ENCODE measurements around the gene LARGE1. TPM values are rescaled to one million over a fixed set of nuclear protein-coding genes. Genes with fewer than 3 reads are reported as not detected.

Gene LARGE1
- total and polyA plus RNA-seq, 9 of the 15 experiments (the other 6 are each of a cell fraction or from before 2014, with no cell fraction given), result 0.01 to 0.66 (median 0.14) TPM; not detected in 2

- no peak for ATAC-seq
- Histone ChIP-seq H2AFZ (ENCODE audit: low read depth, low read length) (no peak overlapping the region), H3K36me3 (ENCODE audit: control insufficient read depth, insufficient read depth, low read length) (no peaks in the 10 kb centered on the region), H3K9me3 (replicated peaks; ENCODE audit: control insufficient read depth, insufficient read depth, low read depth, low read length) (no peaks in the 10 kb centered on the region), H4K20me1 (replicated peaks; ENCODE audit: control insufficient read depth, insufficient read depth, low read length) (no peaks in the 10 kb centered on the region), H3K4me2 (ENCODE audit: insufficient read depth, low read length) (no peak overlapping the region), H3K79me2 (ENCODE audit: control insufficient read depth, insufficient read depth, low read length) (no peaks in the 10 kb centered on the region), H3K27me3 (ENCODE audit: control insufficient read depth in 2 of 2, insufficient read depth in 2 of 2, low read length in 2 of 2) (no peaks in the 10 kb centered on the region), H3K9ac (ENCODE audit: insufficient read depth in 1 of 2, low read depth in 2 of 2, low read length in 2 of 2) (no peak overlapping the region), H3K27ac (ENCODE audit: extremely low read depth, low read depth, low read length) (no peak overlapping the region), H3K4me1 (replicated peaks in 1 of 2; ENCODE audit: control insufficient read depth in 2 of 2, insufficient read depth in 2 of 2, low read length in 2 of 2) (no peaks in the 10 kb centered on the region), H3K9me1 (ENCODE audit: control insufficient read depth, insufficient read depth, low read length) (no peaks in the 10 kb centered on the region), H3K4me3 (no peak overlapping the region)
- FAIRE-seq, result no peak
- peak; percentile 52 for TF ChIP-seq TFE3 (CRISPR knock-in tag; IDR thresholded peaks at IDR 0.05)
- TF ChIP-seq SMARCA4 (IDR thresholded peaks at IDR 0.05), result no peak
- TF ChIP-seq ID3 (CRISPR knock-in tag; IDR thresholded peaks at IDR 0.05), result no peak
- no peak for TF ChIP-seq ID3 (tag; IDR thresholded peaks at IDR 0.05)
- no peak for TF ChIP-seq HDAC3 (IDR thresholded peaks at IDR 0.05; ENCODE audit: borderline replicate concordance, partially characterized antibody)
- TF ChIP-seq ZNF224 (CRISPR knock-in tag; IDR thresholded peaks at IDR 0.05), result no peak
- TF ChIP-seq TFAP4 (CRISPR knock-in tag; IDR thresholded peaks at IDR 0.05; ENCODE audit: borderline replicate concordance), result no peak
- ChIA-PET CTCF (ENCODE audit: low intra/inter-chr PET ratio) (no interaction called here), POLR2A (no interaction called here)
- BruUV-seq (replicated peaks), result no TSS peak
- no peak for DNase-seq (ENCODE audit: extremely low read depth in 1 of 4, low spot score in 3 of 4)
- in situ Hi-C loops (cut with MboI) (no loop called here), intact Hi-C loops (cut with micrococcal nuclease) (no loop called here)
- 0% methylated on average over 7 of the region's 7 CpGs for WGBS (ENCODE audit: insufficient coverage, low coverage, missing lambda C conversion rate)
Measured at GRCh38 chr22:33565580-33565995, 354.7 kb downstream of the LARGE1 start.

Data from K562 (cell line).